HepG2 (cell line): ENCODE measurements around the gene CCDC195. TPM values are rescaled to one million over a fixed set of nuclear protein-coding genes. Genes with fewer than 3 reads are reported as not detected.

ENCODE experiments used
- ATAC-seq: fragments of 200-7000 bp; cut with Tn5 transposase; 3 replicates; pipeline ENCODE4 v1.9.1; 2020; ENCODE audit warnings: mild to moderate bottlenecking, moderate library complexity
- BruUV-seq: library from RNA; stranded (reverse); fragments of 400-500 nt; replicated peaks from 2 replicates; lab custom pipeline; 2021; lab: Mats Ljungman, UMichigan
- CTCF ChIA-PET: fragments of 300-600 bp; formaldehyde crosslinking; extraction: SDS; loops from one replicate; lab custom pipeline; 2021; ENCODE audit warnings: low total read pairs, inconsistent platforms, low intra/inter-chr PET ratio; lab: Yijun Ruan, JAX
- POLR2A ChIA-PET: fragments of 350-600 bp; sonication (Branson Sonifier 250); formaldehyde crosslinking; loops from one replicate; lab custom pipeline; 2020; ENCODE audit warnings: antibody characterized with exemption, inconsistent platforms; lab: Yijun Ruan, JAX
- DNase-seq: peaks from one replicate; pipeline ENCODE4 v3.0.0-alpha.2; 2015; ENCODE audit warnings: low spot score
- FAIRE-seq: peaks from 3 replicates; lab custom pipeline; 2011; peaks lifted over from hg19 to GRCh38; lab: Jason Lieb, UNC
- H2AFZ ChIP-seq: one replicate; pipeline ENCODE4 v1.6.1; 2011; ENCODE audit warnings: low read length, inconsistent platforms
- H3K27ac ChIP-seq: fragments of 300-600 bp; 3 replicates; pipeline ENCODE4 v1.8.0; 2011; ENCODE audit warnings: mixed run types, mild to moderate bottlenecking, mixed read lengths, low read length, inconsistent platforms; ENCODE audit not compliant: insufficient read depth; ENCODE audit errors: extremely low read length
- H3K27me3 ChIP-seq, 2 experiments: fragments of 200-600 bp in 1 of 2; 2 replicates in 1 of 2; 3 replicates in 1 of 2; pipeline versions ENCODE4 v1.6.0 to v1.8.0; 2011; ENCODE audit warnings: low read length in 2 of 2, mild to moderate bottlenecking in 2 of 2, moderate library complexity in 2 of 2, inconsistent platforms in 1 of 2; ENCODE audit not compliant: insufficient read depth in 2 of 2, control insufficient read depth in 1 of 2
- H3K36me3 ChIP-seq, 2 experiments: fragments of 200-600 bp in 1 of 2; replicated peaks in 1 of 2; 2 replicates in 1 of 2; 3 replicates in 1 of 2; pipeline versions ENCODE4 v1.5.1 to v1.8.0; 2011; ENCODE audit warnings: low read length in 2 of 2, inconsistent platforms in 1 of 2; ENCODE audit not compliant: insufficient read depth in 2 of 2, control insufficient read depth in 1 of 2
- H3K4me1 ChIP-seq: 2 replicates; pipeline ENCODE4 v1.5.1; 2012; ENCODE audit warnings: low read length, inconsistent platforms; ENCODE audit not compliant: insufficient read depth
- H3K4me2 ChIP-seq: 2 replicates; pipeline ENCODE4 v1.6.0; 2011; ENCODE audit warnings: low read depth, low read length, inconsistent platforms
- H3K4me3 ChIP-seq, 3 experiments: fragments of 200-600 bp in 1 of 3; sonication (generic), shearing (Covaris generic) in 1 of 3; replicated peaks in 1 of 3; 2 replicates each; pipeline ENCODE4 v1.5.1; 2011 to 2016; ENCODE audit warnings: low read length in 3 of 3, inconsistent platforms in 2 of 3, low read depth in 2 of 3, mild to moderate bottlenecking in 2 of 3, control low read depth in 1 of 3, mixed read lengths in 1 of 3; ENCODE audit not compliant: insufficient read depth in 1 of 3
- H3K79me2 ChIP-seq: one replicate; pipeline ENCODE4 v1.6.1; 2011; ENCODE audit warnings: low read length, inconsistent platforms; ENCODE audit not compliant: insufficient read depth
- H3K9ac ChIP-seq: 2 replicates; pipeline ENCODE4 v1.6.0; 2011; ENCODE audit warnings: mild to moderate bottlenecking, low read depth, low read length, inconsistent platforms; ENCODE audit not compliant: insufficient read depth
- H3K9me3 ChIP-seq: 2 replicates; pipeline ENCODE4 v1.5.1; 2012; ENCODE audit warnings: mild to moderate bottlenecking, low read length
- H4K20me1 ChIP-seq: 2 replicates; pipeline ENCODE4 v1.6.0; 2011; ENCODE audit warnings: inconsistent platforms, mild to moderate bottlenecking, low read length, moderate library complexity; ENCODE audit not compliant: insufficient read depth
- ONECUT2 ChIP-seq: sonication (generic); formaldehyde crosslinking; IDR thresholded peaks from 2 replicates; pipeline ENCODE4 v1.4.0; 2020; ENCODE audit warnings: missing genetic modification reagents
- SP1 ChIP-seq, 2 experiments: fragments of 450-650 bp in 1 of 2; sonication (generic) in 1 of 2; formaldehyde crosslinking in 1 of 2; IDR thresholded peaks; 2 replicates each; pipeline versions ENCODE4 v1.4.0 to v1.6.1; 2016 to 2020; ENCODE audit warnings: missing genetic modification reagents in 1 of 2
- WGBS: methylation state at CpG from one replicate; pipeline ENCODE4 v1.1.6; 2017; ENCODE audit warnings: low lambda C conversion rate; 5-methylcytosine and 5-hydroxymethylcytosine counted together
- in situ Hi-C: cut with HindIII; loops from 2 replicates; pipeline ENCODE4 v1.10.0; 2017; ENCODE audit warnings: low pct_unique_long_range_greater_than_20kb; ENCODE audit not compliant: extremely low pct_ligation_motif_present
- intact Hi-C: fragments of 100-400 bp; cut with micrococcal nuclease; formaldehyde crosslinking; loops from one replicate; pipeline ENCODE4 v1.10.0; 2022; ENCODE audit not compliant: unreplicated experiment
- polyA plus RNA-seq, 8 experiments: library from polyadenylated mRNA; depleted of rRNA in 3 of 8; stranded (reverse) in 7 of 8; unstranded in 1 of 8; fragments of >200 nt; fragmentation: Illumina TruSeq in 4 of 8; extraction: Trizol in 4 of 8; gene quantifications; 2 replicates each; pipeline versions ENCODE4 v1.2.1 to v1.2.3, GENCODE V29; 2011 to 2016; ENCODE audit warnings: low read depth in 4 of 8, missing spikeins in 1 of 8, mixed read lengths in 1 of 8; ENCODE audit not compliant: insufficient read depth in 1 of 8
- total RNA-seq, 5 experiments: library from RNA; depleted of rRNA; stranded (reverse); fragments of >200 nt; fragmentation: Illumina TruSeq; extraction: Trizol; gene quantifications; 2 replicates each; pipeline ENCODE4 v1.2.3, GENCODE V29; 2016; ENCODE audit warnings: low read depth in 1 of 5
- TF ChIP-seq, protein P1 (sequence below): sonication (generic); formaldehyde crosslinking; conservative IDR thresholded peaks from 2 replicates; pipeline ENCODE4 v1.4.0; 2020; ENCODE audit warnings: missing genetic modification reagents
- TF ChIP-seq, protein P2 (sequence below): IDR thresholded peaks from 2 replicates; pipeline ENCODE4 v1.6.1; 2016; ENCODE audit warnings: low read depth, missing genetic modification reagents, missing compliant biosample characterization
- TF ChIP-seq, protein P3 (sequence below), 2 experiments: fragments of 450-650 bp in 1 of 2; sonication (generic) in 1 of 2; formaldehyde crosslinking in 1 of 2; IDR thresholded peaks; 2 replicates each; pipeline versions ENCODE4 v1.6.1 to v1.8.0; 2016 to 2022; ENCODE audit warnings: antibody characterized with exemption in 1 of 2, mild to moderate bottlenecking in 1 of 2, missing genetic modification reagents in 1 of 2

Gene CCDC195
- total and polyA plus RNA-seq, 2 of the 13 experiments (the other 11 are each of a cell fraction or from before 2014, with no cell fraction given) = not detected

DNA sequence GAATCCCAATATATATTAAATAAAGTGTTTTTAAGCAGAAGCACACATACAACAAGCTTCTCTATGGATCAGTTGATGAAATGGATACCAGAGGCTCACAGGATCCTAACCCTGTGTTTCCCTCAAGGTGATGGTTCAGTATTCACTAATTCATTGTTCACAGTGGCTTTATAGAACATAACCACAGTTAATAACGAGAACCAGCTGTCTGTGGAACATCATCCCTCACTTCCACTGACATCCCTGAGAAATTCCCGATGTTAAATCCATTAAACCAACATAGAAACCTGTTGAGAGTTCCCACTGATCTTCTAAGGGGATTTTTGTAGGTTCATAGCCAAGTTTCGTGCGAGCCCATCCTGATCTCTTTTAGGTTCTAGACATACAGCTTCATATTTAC lies 29.0 kb downstream of the CCDC195 start:
- H2AFZ ChIP-seq = no peak overlapping the region
- intact Hi-C loops = no loop called here
- BruUV-seq = no TSS peak
- H3K4me3 ChIP-seq = no peak overlapping the region
- DNase-seq (no peak), ATAC-seq (no peak), FAIRE-seq (no peak)
- H3K9ac ChIP-seq = no peak overlapping the region
- no peaks in the 10 kb centered on the region for H3K27me3 ChIP-seq
- 18% methylated on average over 4 of the region's 4 CpGs for WGBS
- H3K4me1 ChIP-seq = no peaks in the 10 kb centered on the region
- no peaks in the 10 kb centered on the region for H4K20me1 ChIP-seq
- no peaks in the 10 kb centered on the region for H3K79me2 ChIP-seq
- POLR2A ChIA-PET = no interaction called here
- TF ChIP-seq, protein P1, sequence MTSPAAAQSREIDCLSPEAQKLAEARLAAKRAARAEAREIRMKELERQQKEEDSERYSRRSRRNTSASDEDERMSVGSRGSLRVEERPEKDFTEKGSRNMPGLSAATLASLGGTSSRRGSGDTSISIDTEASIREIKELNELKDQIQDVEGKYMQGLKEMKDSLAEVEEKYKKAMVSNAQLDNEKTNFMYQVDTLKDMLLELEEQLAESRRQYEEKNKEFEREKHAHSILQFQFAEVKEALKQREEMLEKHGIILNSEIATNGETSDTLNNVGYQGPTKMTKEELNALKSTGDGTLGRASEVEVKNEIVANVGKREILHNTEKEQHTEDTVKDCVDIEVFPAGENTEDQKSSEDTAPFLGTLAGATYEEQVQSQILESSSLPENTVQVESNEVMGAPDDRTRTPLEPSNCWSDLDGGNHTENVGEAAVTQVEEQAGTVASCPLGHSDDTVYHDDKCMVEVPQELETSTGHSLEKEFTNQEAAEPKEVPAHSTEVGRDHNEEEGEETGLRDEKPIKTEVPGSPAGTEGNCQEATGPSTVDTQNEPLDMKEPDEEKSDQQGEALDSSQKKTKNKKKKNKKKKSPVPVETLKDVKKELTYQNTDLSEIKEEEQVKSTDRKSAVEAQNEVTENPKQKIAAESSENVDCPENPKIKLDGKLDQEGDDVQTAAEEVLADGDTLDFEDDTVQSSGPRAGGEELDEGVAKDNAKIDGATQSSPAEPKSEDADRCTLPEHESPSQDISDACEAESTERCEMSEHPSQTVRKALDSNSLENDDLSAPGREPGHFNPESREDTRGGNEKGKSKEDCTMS (CRISPR knock-in tag) = no peak
- TF ChIP-seq SP1 (IDR thresholded peaks at IDR 0.05) (no peak), SP1 (CRISPR knock-in tag; IDR thresholded peaks at IDR 0.05) (no peak), ONECUT2 (CRISPR knock-in tag) (no peak)
- TF ChIP-seq, protein P2, sequence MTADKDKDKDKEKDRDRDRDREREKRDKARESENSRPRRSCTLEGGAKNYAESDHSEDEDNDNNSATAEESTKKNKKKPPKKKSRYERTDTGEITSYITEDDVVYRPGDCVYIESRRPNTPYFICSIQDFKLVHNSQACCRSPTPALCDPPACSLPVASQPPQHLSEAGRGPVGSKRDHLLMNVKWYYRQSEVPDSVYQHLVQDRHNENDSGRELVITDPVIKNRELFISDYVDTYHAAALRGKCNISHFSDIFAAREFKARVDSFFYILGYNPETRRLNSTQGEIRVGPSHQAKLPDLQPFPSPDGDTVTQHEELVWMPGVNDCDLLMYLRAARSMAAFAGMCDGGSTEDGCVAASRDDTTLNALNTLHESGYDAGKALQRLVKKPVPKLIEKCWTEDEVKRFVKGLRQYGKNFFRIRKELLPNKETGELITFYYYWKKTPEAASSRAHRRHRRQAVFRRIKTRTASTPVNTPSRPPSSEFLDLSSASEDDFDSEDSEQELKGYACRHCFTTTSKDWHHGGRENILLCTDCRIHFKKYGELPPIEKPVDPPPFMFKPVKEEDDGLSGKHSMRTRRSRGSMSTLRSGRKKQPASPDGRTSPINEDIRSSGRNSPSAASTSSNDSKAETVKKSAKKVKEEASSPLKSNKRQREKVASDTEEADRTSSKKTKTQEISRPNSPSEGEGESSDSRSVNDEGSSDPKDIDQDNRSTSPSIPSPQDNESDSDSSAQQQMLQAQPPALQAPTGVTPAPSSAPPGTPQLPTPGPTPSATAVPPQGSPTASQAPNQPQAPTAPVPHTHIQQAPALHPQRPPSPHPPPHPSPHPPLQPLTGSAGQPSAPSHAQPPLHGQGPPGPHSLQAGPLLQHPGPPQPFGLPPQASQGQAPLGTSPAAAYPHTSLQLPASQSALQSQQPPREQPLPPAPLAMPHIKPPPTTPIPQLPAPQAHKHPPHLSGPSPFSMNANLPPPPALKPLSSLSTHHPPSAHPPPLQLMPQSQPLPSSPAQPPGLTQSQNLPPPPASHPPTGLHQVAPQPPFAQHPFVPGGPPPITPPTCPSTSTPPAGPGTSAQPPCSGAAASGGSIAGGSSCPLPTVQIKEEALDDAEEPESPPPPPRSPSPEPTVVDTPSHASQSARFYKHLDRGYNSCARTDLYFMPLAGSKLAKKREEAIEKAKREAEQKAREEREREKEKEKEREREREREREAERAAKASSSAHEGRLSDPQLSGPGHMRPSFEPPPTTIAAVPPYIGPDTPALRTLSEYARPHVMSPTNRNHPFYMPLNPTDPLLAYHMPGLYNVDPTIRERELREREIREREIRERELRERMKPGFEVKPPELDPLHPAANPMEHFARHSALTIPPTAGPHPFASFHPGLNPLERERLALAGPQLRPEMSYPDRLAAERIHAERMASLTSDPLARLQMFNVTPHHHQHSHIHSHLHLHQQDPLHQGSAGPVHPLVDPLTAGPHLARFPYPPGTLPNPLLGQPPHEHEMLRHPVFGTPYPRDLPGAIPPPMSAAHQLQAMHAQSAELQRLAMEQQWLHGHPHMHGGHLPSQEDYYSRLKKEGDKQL = no peak
- TF ChIP-seq, protein P3, sequence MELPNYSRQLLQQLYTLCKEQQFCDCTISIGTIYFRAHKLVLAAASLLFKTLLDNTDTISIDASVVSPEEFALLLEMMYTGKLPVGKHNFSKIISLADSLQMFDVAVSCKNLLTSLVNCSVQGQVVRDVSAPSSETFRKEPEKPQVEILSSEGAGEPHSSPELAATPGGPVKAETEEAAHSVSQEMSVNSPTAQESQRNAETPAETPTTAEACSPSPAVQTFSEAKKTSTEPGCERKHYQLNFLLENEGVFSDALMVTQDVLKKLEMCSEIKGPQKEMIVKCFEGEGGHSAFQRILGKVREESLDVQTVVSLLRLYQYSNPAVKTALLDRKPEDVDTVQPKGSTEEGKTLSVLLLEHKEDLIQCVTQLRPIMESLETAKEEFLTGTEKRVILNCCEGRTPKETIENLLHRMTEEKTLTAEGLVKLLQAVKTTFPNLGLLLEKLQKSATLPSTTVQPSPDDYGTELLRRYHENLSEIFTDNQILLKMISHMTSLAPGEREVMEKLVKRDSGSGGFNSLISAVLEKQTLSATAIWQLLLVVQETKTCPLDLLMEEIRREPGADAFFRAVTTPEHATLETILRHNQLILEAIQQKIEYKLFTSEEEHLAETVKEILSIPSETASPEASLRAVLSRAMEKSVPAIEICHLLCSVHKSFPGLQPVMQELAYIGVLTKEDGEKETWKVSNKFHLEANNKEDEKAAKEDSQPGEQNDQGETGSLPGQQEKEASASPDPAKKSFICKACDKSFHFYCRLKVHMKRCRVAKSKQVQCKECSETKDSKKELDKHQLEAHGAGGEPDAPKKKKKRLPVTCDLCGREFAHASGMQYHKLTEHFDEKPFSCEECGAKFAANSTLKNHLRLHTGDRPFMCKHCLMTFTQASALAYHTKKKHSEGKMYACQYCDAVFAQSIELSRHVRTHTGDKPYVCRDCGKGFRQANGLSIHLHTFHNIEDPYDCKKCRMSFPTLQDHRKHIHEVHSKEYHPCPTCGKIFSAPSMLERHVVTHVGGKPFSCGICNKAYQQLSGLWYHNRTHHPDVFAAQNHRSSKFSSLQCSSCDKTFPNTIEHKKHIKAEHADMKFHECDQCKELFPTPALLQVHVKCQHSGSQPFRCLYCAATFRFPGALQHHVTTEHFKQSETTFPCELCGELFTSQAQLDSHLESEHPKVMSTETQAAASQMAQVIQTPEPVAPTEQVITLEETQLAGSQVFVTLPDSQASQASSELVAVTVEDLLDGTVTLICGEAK (IDR thresholded peaks at IDR 0.05) = no peak
- TF ChIP-seq, protein P3 (CRISPR knock-in tag; IDR thresholded peaks at IDR 0.05) = no peak
- H3K36me3 ChIP-seq = no peaks in the 10 kb centered on the region
- H3K9me3 ChIP-seq = no peaks in the 10 kb centered on the region
- H3K27ac ChIP-seq = no peak overlapping the region
- in situ Hi-C loops = no loop called here
- CTCF ChIA-PET = no interaction called here
- H3K4me2 ChIP-seq = no peak overlapping the region
